ENCODE measurements around the gene C5orf34. TPM values are rescaled to one million over a fixed set of nuclear protein-coding genes. Genes with fewer than 3 reads are reported as not detected.
"Not testable (repeated sequence)": the region's sequence is repeated elsewhere in the genome, so short reads cannot be mapped to it uniquely, and the experiment has no call there.

Gene C5orf34
- total and polyA plus RNA-seq, 2 experiments from 2014 or later, result 3.7 to 5.2 TPM

- no peak overlapping the region for H3K27ac ChIP-seq
- no peaks in the 10 kb centered on the region for H3K4me1 ChIP-seq (ENCODE audit: low read depth)
- no peak overlapping the region for H3K4me3 ChIP-seq
- no peak for DNase-seq (ENCODE audit: low read depth in 1 of 2, low spot score in 1 of 2)
- no peak for TF ChIP-seq CTCF (IDR thresholded peaks at IDR 0.05; ENCODE audit: low read depth, low read length)
- H3K9me3 ChIP-seq (ENCODE audit: low read depth), result no peaks in the 10 kb centered on the region
- no peaks in the 10 kb centered on the region for H3K27me3 ChIP-seq
- H3K36me3 ChIP-seq, result peaks cover 85% of the 10 kb centered on the region
Observed at GRCh38 chr5:43530648-43531047, 15.7 kb upstream of the C5orf34 start.

- H3K27me3 ChIP-seq, result no peaks in the 10 kb centered on the region
- DNase-seq (ENCODE audit: low read depth in 1 of 2, low spot score in 1 of 2), result peak in 1 of 2 donors; percentile 2
- TF ChIP-seq CTCF (IDR thresholded peaks at IDR 0.05; ENCODE audit: low read depth, low read length), result no peak
- no peak overlapping the region for H3K27ac ChIP-seq
- no peaks in the 10 kb centered on the region for H3K4me1 ChIP-seq (ENCODE audit: low read depth)
- H3K9me3 ChIP-seq (ENCODE audit: low read depth), result no peaks in the 10 kb centered on the region
- H3K36me3 ChIP-seq, result peaks cover 23% of the 10 kb centered on the region
- H3K4me3 ChIP-seq, result no peak overlapping the region
Observed at GRCh38 chr5:43523662-43524072, 8.7 kb upstream of the C5orf34 start.

GRCh38 chr5:43520615-43521014 is 5.7 kb upstream of the C5orf34 start:
- peaks cover 4% of the 10 kb centered on the region for H3K36me3 ChIP-seq
- no peaks in the 10 kb centered on the region for H3K4me1 ChIP-seq (ENCODE audit: low read depth)
- no peak overlapping the region for H3K27ac ChIP-seq
- no peak overlapping the region for H3K4me3 ChIP-seq
- DNase-seq (ENCODE audit: low read depth in 1 of 2, low spot score in 1 of 2), result no peak
- no peaks in the 10 kb centered on the region for H3K27me3 ChIP-seq
- no peak for TF ChIP-seq CTCF (IDR thresholded peaks at IDR 0.05; ENCODE audit: low read depth, low read length)
- H3K9me3 ChIP-seq (ENCODE audit: low read depth), result no peaks in the 10 kb centered on the region

- peak overlapping the region; percentile 87 for H3K27ac ChIP-seq
- no peak for TF ChIP-seq CTCF (IDR thresholded peaks at IDR 0.05; ENCODE audit: low read depth, low read length)
- H3K9me3 ChIP-seq (ENCODE audit: low read depth), result no peaks in the 10 kb centered on the region
Observed at GRCh38 chr5:43515678-43516048, 715 bp upstream of the C5orf34 start.

GRCh38 chr5:43514471-43514815 is 505 bp downstream of the C5orf34 start:
- H3K36me3 ChIP-seq, result no peaks in the 10 kb centered on the region
- no peaks in the 10 kb centered on the region for H3K27me3 ChIP-seq
- peak overlapping the region; percentile 59 for H3K4me3 ChIP-seq
- no peak for TF ChIP-seq CTCF (IDR thresholded peaks at IDR 0.05; ENCODE audit: low read depth, low read length)
- H3K4me1 ChIP-seq (ENCODE audit: low read depth), result peaks cover 7% of the 10 kb centered on the region
- peak overlapping the region; percentile 87 for H3K27ac ChIP-seq
- H3K9me3 ChIP-seq (ENCODE audit: low read depth), result no peaks in the 10 kb centered on the region
- DNase-seq (ENCODE audit: low read depth in 1 of 2, low spot score in 1 of 2), result peak in 1 of 2 donors; percentile 76

More at GRCh38 chr5:43515678-43516048, 715 bp upstream of the C5orf34 start:
- DNase-seq (ENCODE audit: low read depth in 1 of 2, low spot score in 1 of 2), result peak in 1 of 2 donors; percentile 8
- H3K4me3 ChIP-seq, result peak overlapping the region; percentile 59
- no peaks in the 10 kb centered on the region for H3K27me3 ChIP-seq
- peaks cover 7% of the 10 kb centered on the region for H3K4me1 ChIP-seq (ENCODE audit: low read depth)
- H3K36me3 ChIP-seq, result no peaks in the 10 kb centered on the region

GRCh38 chr5:43514025-43514424 is 923 bp downstream of the C5orf34 start:
- Histone ChIP-seq H3K4me1 (ENCODE audit: low read depth) (peaks cover 7% of the 10 kb centered on the region), H3K36me3 (no peaks in the 10 kb centered on the region), H3K27ac (peak overlapping the region; percentile 87), H3K9me3 (ENCODE audit: low read depth) (no peaks in the 10 kb centered on the region), H3K4me3 (peak overlapping the region; percentile 59), H3K27me3 (no peaks in the 10 kb centered on the region)
- DNase-seq (ENCODE audit: low read depth in 1 of 2, low spot score in 1 of 2), result no peak
- TF ChIP-seq CTCF (IDR thresholded peaks at IDR 0.05; ENCODE audit: low read depth, low read length), result no peak

- not testable (repeated sequence) for H3K9me3 ChIP-seq (ENCODE audit: low read depth); H3K27ac ChIP-seq; H3K27me3 ChIP-seq; H3K4me1 ChIP-seq (ENCODE audit: low read depth); H3K36me3 ChIP-seq; H3K4me3 ChIP-seq; DNase-seq (ENCODE audit: low read depth in 1 of 2, low spot score in 1 of 2)
Observed at GRCh38 chr5:43511062-43511461, 3.9 kb downstream of the C5orf34 start.
